ENCODE measurements around the gene AGTPBP1.
"Not testable (repeated sequence)": the region's sequence is repeated elsewhere in the genome, so short reads cannot be mapped to it uniquely, and the experiment has no call there.

AGTPBP1 gene

DNA sequence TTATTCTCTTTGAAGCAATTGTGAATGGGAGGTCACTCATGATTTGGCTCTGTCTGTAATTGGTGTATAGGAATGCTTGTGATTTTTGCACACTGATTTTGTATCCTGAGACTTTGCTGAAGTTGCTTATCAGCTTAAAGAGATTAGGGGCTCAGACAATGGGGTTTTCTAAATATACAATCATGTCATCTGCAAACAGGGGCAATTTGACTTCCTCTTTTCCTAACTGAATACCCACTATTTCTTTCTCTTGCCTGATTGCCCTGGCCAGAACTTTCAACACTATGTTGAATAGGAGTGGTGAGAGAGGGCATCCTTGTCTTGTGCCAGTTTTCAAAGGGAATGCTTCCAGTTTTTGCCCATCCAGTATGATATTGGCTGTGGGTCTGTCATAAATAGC lies 22.3 kb downstream of the AGTPBP1 start:
- DNase-seq (ENCODE audit: low spot score), result not testable (repeated sequence)

DNA sequence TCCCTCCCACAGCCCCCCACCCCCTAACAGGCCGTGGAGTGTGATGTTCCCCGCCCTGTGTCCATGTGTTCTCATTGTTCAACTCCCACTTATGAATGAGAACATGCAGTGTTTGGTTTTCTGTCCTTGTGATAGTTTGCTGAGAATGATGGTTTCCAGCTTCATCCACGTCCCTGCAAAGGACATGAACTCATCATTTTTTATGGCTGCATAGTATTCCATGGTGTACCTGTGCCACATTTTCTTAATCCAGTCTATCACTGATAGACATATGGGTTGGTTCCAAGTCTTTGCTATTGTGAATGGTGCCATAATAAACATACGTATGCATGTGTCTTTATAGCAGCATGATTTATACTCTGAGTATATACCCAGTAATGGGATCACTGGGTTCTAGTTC lies 23.9 kb downstream of the AGTPBP1 start:
- DNase-seq (ENCODE audit: low spot score), result not testable (repeated sequence)

DNA sequence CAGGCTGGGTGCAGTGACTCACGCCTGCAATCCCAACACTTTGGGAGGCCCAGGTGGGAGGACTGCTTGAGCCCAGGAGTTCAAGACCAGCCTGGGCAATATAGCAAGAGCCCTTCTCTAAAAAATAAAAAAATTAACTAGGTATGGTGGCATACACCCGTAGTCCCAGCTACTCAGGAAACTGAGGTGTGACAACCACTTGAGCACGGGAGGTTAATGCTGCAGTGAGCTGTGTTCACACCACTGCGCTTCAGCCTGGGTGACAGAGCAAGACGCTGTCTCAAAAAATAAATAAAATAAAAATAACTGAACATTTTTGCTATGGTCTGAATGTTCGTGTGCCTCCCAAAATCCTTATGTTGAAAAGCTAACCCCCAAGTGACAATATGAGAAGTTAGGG lies 24.5 kb downstream of the AGTPBP1 start:
- DNase-seq (ENCODE audit: low spot score), result no peak

DNA sequence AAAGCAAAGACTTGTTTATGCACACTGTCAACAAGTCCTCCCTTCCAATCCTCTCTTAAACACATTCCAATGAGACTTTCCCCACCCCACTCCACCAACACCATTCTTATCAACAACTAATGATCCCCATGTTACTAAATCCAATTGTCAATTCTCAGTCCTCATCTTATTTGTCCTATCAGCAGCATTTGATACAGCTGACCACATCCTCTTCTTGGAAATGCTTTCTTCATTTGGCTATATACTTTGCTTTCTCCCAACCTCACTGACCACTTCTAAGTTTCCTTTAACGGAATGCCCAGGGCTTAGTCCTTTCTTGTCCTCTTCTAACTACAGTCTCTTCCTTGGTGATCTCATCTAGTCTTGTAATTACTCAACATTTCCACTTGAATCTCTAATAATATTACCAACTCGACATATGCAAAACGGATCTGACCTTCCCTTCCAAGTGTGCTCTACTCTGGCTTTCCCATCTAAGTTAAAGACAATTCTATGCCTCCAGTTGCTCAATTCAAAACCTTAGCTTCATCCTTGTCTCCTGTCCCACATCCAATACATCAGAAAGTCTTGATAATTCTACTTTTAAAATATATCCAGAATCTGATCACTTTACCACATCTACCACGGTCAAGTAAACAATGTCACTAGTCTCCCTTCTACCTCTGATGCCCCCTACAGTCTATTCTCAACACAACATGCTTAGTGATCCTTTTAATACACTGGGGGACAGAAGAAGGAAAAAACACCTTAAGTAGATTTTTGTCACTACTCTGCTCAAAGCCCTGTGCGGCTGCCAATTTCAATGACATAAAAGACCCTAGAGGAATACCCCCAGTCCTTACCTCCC lies 25.5 kb downstream of the AGTPBP1 start:
- no peak for DNase-seq (ENCODE audit: low spot score)

DNA sequence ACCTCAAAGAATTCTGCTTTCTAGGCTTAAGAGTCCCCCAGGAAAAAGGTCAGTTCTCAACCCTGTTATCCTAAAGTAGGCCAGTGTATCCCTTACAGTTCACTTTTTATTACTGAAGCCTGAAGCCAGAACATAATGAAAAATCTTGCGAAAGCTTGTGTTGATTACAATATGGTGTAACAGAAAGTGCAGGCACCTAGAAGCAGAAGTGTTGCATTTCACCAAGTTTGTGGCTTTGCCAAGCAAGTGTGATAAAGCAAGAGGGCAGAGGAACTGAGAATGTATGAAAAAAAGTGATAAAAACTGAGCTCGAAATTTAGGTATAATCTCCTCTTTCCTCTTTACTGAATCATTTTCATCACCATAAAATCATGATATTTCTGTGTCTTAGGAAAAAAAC lies 26.2 kb downstream of the AGTPBP1 start:
- no peak for DNase-seq (ENCODE audit: low spot score)

DNA sequence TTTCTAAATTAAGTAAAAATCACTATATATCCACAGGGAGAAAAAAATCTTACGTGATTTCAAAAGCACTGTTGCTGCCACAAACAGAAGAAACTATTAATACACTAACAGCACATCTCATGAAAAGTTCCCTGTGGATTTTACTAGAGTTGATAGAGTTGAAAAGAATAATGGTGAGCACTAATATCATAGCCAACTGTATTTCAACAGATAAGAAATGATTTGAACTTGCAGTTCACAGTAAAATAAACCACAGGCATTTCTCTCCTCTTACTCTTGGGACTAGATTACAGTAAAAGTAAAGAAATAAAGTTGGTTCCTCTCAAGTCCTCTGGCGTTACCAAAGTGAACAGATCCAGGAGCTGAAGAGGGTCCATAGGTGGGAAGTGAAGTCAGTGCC lies 27.9 kb downstream of the AGTPBP1 start:
- no peak for DNase-seq (ENCODE audit: low spot score)

DNA sequence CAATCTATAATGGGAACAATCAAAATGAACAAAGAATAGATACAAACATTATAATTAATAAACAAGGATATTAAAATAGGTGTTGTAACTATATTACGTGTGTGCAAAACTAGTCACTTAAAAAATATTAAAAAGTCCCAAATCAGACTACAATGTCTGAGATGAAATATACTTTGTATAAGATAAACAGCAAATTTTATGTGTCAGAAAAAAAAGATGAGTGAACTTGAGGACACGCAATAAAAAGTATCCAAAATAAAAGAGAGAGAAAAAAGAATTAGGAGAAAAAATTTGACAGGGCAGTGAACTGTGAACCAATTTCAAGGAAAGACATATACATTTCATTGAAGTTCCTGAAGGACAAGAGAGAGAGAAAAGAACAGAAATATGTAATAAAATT lies 37.0 kb downstream of the AGTPBP1 start:
- DNase-seq (ENCODE audit: low spot score), result no peak

DNA sequence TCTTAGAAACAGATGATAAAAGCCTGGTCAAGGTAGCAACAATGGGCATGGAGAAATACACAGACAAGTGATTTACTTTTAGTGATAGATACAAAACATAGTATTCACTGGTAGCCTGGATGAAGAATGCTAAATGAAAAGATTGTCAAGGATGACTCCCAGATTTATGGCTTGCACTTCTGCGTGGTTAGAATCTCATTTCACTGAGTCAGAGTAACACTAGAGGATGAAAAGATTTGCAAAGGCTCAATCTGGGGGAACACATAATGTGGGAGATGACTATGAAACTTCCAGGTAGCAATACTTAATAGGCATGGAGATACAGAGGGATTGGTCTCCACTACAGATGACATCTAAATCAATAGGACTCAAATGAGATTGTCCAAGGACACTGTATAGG lies 38.4 kb downstream of the AGTPBP1 start:
- DNase-seq (ENCODE audit: low spot score), result no peak

DNA sequence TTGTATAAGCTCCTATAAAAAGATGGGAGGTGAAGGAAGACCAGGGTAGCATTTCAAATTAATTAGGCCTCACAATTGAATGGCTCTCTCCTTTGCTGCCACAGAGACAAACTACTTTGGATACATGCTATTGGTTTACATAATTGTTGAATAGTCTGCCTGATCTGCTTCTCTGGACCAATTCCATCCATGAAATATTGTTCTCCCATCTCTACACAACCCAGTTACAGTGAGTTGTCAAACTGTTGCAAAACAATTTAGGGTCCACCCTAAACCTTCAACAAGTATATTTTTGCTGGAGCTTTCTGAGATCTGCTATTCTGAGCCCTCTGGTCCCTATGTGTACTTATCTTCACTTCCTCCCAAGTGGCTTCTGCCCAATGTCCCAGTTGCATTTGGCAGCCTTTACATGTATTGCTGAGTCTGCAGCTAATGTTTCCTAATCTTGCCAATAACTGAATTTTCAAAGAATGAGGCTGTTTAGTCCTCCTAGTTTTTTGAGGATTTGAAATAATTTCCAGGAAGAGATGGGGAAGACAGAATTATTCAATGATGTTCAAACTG lies 38.9 kb downstream of the AGTPBP1 start:
- no peak for DNase-seq (ENCODE audit: low spot score)

DNA sequence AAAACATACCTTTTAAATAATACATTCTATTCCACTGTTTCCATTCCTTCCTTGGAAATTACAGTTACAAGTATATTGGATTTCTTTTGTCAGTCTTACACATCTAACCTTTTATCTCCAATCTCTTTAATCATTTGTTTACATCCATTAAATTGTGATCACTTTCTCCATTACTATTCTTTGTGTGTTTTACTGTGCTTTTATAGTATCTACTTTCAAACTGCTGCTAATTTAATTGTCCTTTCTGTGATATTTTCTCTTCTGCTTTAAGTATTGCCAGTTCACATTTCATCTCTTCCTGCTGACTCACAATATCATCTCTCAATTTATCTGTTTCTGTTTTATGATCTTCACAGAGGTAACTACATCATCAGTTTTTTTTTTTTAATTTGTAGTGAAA lies 39.6 kb downstream of the AGTPBP1 start:
- no peak for DNase-seq (ENCODE audit: low spot score)

DNA sequence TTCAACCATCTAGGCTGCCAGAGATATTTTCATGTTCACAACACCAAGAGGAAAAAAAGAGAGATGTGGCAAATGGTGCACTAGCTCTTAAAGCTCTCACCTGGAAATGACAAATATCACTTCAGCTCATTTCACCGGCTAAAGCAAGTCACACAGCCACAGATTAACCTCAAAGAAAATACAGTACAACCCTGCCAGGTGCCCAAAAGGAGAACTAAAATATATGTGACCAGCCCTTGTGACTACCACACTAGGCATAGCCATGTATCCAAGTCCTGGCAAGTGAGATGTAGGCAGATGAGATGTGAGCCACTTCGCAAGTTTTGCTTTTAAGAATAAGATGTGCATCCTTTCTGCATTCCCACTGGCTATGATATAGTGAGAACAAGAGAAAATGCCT lies 41.4 kb downstream of the AGTPBP1 start:
- DNase-seq (ENCODE audit: low spot score), result no peak

DNA sequence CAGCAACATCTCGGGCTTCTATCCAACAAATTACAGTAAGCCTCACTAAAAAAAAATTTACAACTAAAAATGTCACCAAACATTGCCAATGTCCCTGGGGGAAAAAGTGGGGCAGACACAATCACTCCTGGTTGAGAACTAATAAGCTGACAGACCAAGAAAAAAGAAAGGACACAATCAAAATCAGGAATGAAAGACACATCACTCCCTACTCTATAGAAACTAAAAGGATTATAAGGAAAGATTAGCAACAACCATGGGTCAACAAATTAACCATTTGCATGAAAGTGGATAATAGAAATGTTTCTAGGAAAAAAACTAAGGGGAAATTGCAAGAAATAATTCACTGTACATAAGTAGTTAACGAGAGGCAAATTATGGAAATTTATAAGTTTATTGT lies 53.4 kb downstream of the AGTPBP1 start:
- DNase-seq (ENCODE audit: low spot score), result no peak

DNA sequence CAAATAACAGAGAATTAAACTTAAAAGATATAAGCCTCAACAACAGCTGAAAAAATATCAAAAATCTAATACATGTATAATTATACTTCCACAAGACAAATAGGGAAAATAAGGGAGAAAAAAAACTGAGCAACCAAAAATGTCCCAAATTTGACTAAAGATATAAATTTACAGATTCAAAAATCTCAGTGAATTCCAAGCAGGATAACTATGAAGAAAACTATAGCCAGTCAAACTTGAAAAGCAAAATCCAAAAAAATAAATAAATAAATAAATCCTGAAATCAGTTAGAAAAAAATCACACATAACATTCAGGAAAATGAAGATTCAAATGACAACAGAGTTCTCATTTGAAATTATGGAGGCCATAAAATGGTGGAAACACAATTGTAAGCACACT lies 56.7 kb downstream of the AGTPBP1 start:
- no peak for DNase-seq (ENCODE audit: low spot score)

DNA sequence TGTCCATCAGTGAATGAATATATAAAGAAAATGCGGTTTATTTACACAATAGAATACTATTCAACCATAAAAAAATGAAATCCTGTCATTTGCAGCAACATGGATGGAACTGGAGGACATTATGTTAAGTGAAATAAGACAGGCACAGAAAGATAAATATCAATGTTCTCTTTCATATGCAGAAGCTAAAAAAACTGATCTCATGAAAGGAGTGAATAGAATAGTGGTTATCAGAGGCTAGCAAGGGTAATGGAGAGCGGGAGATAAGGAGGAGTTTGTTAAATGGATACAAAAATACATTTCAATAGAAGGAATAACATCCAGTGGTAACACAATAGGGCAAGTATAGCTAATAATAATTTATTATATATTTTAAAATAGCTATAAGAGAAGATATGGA lies 65.0 kb downstream of the AGTPBP1 start:
- no peak for DNase-seq (ENCODE audit: low spot score)

DNA sequence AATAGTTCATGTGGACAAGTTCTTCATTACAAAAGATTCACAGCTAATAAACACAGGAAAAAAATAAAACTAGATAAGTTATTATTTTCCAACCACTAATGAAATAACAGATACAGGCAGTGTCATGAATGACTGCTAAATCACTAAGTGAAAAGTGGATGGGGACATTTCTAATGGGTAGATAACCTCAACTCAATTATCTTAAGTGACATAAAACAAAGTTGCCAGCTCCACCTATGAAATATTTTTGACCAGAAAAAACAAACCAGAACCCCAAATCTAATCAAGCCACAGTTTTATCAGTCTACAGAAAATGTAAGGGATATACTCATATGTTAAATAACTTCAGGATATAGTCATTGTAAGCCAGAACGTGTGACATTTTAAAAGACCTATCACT lies 74.4 kb downstream of the AGTPBP1 start:
- DNase-seq (ENCODE audit: low spot score), result no peak

DNA sequence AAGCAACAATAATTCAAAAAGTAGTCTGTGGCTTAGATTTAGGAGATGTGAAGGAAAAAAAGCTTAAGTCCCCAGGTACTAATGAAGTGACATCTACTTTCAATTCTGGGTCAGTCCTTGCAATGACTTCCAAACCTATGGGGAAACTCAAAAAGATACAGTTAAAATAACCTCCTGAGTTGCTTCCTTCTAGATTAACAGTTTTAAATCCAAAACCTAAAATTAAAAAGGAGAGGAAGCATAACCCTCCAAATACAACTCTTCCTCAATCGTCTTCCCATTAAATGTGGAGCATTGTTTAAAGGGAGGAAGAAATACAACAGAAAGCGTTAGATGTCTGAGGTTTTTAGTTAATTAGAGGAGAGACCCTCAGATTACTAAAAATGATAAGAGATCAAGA lies 75.7 kb downstream of the AGTPBP1 start:
- no peak for DNase-seq (ENCODE audit: low spot score)

DNA sequence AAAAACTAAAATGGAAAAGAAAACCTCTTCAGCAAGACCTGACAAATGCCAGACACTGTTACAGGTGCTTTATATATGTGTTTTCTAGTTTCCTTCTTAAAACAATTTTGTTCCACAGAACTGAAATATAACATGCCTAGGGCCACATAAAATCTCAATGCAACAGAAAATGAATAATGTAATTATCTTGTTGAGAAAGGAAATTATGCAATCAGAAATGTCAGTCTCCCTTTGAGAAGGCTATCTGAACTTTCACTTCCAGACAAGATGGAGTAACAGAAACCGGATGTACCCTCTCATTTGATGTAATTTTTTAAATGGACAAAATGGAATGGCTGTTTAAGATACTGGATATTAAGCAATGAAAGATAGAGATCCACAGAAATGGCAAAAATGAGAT lies 79.2 kb downstream of the AGTPBP1 start:
- no peak for DNase-seq (ENCODE audit: low spot score)

DNA sequence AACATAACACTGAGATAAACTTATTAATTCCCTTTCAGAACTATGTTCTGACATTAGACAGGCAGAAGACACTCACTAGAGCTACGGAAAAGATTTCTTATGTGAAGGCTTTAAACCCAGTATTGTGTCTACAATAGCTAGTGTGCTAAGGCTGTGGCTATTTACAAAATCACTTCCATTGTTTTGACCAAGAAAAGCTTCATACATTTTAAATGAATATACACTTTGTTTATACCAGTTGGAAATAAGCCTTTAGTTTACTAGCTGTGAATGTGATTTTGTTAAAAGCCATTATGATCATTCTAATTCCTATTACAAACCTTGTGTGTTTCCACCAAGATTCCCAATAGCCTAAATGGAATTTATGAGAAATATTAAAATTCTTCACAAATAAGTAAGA lies 83.0 kb downstream of the AGTPBP1 start:
- no peak for DNase-seq (ENCODE audit: low spot score)

DNA sequence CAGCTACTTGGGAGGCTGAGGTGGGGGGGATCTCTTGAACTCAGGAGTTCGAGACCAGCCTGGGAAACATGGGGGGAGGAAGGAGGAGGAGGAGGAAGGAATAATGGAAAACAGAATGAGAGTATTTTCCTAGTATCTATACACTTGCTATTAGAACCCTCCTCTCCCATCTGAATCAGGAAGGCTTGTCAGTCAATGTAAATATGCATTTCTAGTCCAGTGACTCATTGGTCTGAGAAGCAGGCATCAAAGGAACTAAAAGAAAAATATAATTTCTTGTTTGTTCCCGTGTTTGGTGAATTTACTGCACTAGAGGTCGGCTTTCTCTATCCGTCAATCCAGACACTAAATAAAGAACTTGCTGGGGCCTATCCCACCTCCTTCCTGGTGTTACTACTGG lies 88.6 kb downstream of the AGTPBP1 start:
- no peak for DNase-seq (ENCODE audit: low spot score)

DNA sequence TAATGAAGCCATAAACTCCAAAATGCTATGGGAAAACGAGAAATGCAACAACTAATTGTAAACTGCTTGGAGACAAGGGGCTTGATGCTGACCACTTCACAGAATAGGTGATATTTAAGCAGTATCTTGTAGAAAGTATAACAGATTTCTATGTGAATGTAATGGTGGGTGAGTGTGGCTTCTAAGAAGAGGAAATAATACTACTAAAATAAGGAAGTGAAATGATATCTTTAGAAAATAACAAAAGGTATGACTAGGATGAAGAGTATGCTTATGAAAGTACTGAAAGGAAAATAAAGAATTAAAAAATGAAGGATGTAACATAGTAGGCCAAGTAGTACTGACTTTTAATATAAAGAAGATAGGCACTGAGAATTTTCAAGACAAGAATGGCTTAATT lies 94.2 kb downstream of the AGTPBP1 start:
- no peak for DNase-seq (ENCODE audit: low spot score)

DNA sequence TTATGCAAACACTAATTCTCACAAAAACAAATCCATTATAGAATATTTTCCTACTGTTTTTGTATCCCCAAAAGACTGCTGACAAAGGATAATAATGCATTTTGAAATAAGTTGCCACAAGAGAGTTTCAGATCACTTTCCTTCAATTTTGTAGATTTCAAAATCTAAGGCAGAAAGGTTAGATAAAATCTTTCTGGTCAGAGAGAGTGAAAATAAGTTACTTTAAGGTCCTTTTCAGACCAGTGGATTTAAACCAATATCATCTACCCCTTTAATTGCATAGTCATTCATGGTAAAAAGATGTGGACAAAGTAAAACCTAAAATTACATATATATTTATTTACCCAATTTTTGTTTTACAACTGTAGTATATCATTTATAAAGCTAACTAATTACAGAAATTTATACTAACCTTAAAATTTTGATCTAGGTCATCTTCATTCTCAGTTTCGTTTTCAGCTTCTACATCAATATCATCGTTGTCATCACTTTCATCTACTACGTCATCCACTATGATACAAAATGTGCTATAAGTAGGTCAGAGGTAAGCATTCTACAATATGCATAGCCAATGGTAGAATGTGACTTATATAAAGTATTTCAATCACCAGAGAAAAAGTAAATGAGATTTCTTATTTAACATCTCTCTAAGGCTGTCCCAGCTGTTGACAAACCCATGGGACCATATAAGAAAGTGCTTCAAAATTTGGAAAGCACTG lies 95.7 kb downstream of the AGTPBP1 start:
- DNase-seq (ENCODE audit: low spot score), result no peak

DNA sequence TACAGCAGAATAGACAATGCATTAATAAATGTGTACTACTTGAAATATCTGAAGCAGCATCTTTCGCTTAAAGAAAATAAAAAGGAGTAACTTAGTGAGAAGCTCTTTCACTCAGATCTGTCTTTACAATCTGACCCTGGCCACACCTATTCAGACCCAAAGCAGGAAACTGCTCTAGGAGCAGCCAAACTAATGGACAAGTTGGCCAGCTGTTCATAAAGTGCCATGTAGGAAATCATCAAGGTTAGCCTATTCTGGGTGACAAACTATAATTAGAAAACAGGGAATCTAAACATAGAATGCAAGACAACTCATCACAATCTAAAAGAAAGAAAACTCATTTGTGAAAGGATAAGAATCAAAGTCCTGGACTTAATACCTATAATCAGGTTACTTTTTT lies 101.3 kb downstream of the AGTPBP1 start:
- DNase-seq (ENCODE audit: low spot score), result no peak

DNA sequence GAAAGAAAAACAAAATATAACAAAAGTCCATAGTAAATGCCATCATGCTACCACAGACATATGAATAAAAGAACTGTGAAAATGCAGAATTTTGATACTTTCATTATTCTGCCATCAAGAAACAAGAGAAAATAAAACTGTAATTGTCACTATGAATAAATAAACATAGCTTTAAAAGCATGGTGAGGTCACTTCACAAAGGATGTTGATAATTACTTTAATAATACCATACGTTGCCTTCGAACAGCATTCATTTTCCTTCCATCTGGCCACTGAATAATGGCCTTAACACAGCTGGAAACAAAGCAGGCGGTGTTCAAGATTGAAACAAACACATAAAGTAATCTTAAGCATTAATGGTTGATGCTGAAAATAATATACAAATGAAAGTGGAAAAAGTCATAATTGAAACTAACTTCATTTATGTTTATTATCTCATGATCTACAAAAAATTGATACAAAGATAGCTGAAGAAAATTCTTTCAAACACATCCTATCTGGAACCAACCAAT lies 102.0 kb downstream of the AGTPBP1 start:
- no peak for DNase-seq (ENCODE audit: low spot score)

Measured in GM03348 (cell line).